ENCODE measurements around the gene ZDHHC19. TPM values are rescaled to one million over a fixed set of nuclear protein-coding genes. Genes with fewer than 3 reads are reported as not detected.

The ZDHHC19 gene
- total RNA-seq, 1 donor from 2014 or later: not detected

DNA sequence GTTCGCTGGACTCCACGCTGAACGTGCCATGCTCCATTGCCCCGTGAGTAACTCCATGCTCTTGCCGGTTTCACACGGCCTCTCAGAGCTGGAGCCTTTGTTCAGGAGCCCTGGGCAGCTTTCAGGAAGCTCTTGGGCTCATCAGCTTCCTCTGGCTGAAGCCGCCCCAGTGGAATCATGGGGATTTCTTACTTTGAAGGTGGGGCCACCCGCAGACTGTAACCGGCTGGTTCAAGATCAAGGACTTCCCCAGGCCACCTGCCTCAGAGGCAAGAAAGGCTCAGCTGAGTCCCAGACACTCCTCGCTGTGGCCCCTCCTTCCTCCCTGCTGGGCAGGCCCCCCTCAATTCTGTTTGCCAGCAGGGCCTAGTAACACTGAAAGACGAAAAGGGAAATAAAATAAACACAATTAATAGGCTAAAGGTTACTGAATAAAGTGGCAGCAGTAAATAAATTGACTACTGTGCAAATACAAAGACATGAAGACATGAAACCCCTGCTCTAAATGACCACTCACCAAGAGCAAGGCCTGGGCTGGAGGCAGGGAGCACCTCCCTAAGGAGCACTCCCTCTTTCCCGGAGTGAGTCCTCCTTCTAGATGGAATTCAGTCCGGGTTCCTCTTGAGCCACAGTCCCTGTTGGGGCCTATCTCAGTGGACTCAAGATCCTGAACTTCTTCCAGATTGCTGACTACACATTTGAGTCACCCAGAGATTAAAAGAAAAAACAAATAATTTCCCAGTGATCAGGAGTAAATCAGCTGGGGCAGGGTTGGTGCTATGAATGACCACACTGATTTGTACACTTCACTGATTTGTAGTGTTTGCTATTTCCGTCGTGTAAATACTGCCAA is 51.0 kb downstream of the ZDHHC19 start:
- Histone ChIP-seq H2AFZ (ENCODE audit: low read depth, low read length) (peak overlapping the region; percentile 54), H3K9ac (ENCODE audit: low read length) (no peak overlapping the region), H3K9me3 (ENCODE audit: insufficient read depth, low read depth, low read length) (no peaks in the 10 kb centered on the region), H3K4me2 (ENCODE audit: low read length) (no peak overlapping the region), H3K27ac (ENCODE audit: low read depth, low read length) (no peak overlapping the region), H3K27me3 (ENCODE audit: insufficient read depth, low read length) (no peaks in the 10 kb centered on the region), H3K79me2 (ENCODE audit: insufficient read depth, low read length) (no peaks in the 10 kb centered on the region), H4K20me1 (ENCODE audit: insufficient read depth, low read length) (no peaks in the 10 kb centered on the region), H3K4me3 (ENCODE audit: insufficient read depth, low read depth, low read length) (no peak overlapping the region), H3K36me3 (ENCODE audit: insufficient read depth, low read length) (no peaks in the 10 kb centered on the region), H3K4me1 (ENCODE audit: insufficient read depth, low read length) (peaks cover 4% of the 10 kb centered on the region)
- no peaks in the 10 kb centered on the region for H3K9me3 Mint-ChIP-seq (ENCODE audit: unreplicated experiment)
- TF ChIP-seq, protein P1, sequence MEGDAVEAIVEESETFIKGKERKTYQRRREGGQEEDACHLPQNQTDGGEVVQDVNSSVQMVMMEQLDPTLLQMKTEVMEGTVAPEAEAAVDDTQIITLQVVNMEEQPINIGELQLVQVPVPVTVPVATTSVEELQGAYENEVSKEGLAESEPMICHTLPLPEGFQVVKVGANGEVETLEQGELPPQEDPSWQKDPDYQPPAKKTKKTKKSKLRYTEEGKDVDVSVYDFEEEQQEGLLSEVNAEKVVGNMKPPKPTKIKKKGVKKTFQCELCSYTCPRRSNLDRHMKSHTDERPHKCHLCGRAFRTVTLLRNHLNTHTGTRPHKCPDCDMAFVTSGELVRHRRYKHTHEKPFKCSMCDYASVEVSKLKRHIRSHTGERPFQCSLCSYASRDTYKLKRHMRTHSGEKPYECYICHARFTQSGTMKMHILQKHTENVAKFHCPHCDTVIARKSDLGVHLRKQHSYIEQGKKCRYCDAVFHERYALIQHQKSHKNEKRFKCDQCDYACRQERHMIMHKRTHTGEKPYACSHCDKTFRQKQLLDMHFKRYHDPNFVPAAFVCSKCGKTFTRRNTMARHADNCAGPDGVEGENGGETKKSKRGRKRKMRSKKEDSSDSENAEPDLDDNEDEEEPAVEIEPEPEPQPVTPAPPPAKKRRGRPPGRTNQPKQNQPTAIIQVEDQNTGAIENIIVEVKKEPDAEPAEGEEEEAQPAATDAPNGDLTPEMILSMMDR (IDR thresholded peaks at IDR 0.05; ENCODE audit: insufficient read depth, low read depth, low read length): no peak
- TF ChIP-seq EZH2 (IDR thresholded peaks at IDR 0.05; ENCODE audit: insufficient read depth, low read length): no peak
- no peaks in the 10 kb centered on the region for H3K27me3 Mint-ChIP-seq (ENCODE audit: low read depth, unreplicated experiment)
- FAIRE-seq (no peak), DNase-seq (ENCODE audit: low read depth) (peak; percentile 89)
- no peaks in the 10 kb centered on the region for H3K36me3 Mint-ChIP-seq (ENCODE audit: low read depth, unreplicated experiment)
- H3K4me3 Mint-ChIP-seq (ENCODE audit: unreplicated experiment): no peak overlapping the region
- no peaks in the 10 kb centered on the region for H3K4me1 Mint-ChIP-seq (ENCODE audit: low read depth, unreplicated experiment)
- no peak overlapping the region for H3K27ac Mint-ChIP-seq (ENCODE audit: unreplicated experiment)

DNA sequence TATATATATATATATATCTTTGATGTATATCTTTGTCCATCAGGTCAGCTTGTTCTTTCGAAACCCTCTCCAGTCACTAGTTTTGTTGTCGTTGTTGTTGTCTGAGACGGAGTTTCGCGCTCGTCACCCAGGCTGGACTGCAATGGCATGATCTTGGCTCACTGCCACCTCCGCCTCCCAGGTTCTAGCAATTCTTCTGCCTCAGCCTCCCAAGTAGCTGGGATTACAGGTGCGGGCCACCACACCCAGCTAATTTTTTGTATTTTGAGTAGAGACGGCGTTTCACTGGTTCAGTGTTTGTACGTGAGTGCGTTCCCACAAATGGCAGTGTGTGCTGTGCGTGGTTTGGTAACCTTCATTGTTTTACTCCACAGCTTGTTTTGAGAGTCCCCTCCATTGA is 51.7 kb downstream of the ZDHHC19 start:
- peaks cover 2% of the 10 kb centered on the region for H3K9me3 Mint-ChIP-seq (ENCODE audit: unreplicated experiment)
- H3K27me3 Mint-ChIP-seq (ENCODE audit: low read depth, unreplicated experiment): no peaks in the 10 kb centered on the region
- Histone ChIP-seq H3K4me2 (ENCODE audit: low read length) (no peak overlapping the region), H3K9ac (ENCODE audit: low read length) (no peak overlapping the region), H3K36me3 (ENCODE audit: insufficient read depth, low read length) (no peaks in the 10 kb centered on the region), H3K79me2 (ENCODE audit: insufficient read depth, low read length) (no peaks in the 10 kb centered on the region), H2AFZ (ENCODE audit: low read depth, low read length) (peak overlapping the region; percentile 54), H3K4me3 (ENCODE audit: insufficient read depth, low read depth, low read length) (no peak overlapping the region), H3K4me1 (ENCODE audit: insufficient read depth, low read length) (peaks cover 4% of the 10 kb centered on the region), H3K27me3 (ENCODE audit: insufficient read depth, low read length) (no peaks in the 10 kb centered on the region), H3K9me3 (ENCODE audit: insufficient read depth, low read depth, low read length) (no peaks in the 10 kb centered on the region), H3K27ac (ENCODE audit: low read depth, low read length) (no peak overlapping the region), H4K20me1 (ENCODE audit: insufficient read depth, low read length) (no peaks in the 10 kb centered on the region)
- H3K4me3 Mint-ChIP-seq (ENCODE audit: unreplicated experiment): no peak overlapping the region
- DNase-seq (ENCODE audit: low read depth): no peak
- FAIRE-seq: no peak
- TF ChIP-seq, protein P1 (IDR thresholded peaks at IDR 0.05; ENCODE audit: insufficient read depth, low read depth, low read length): no peak
- TF ChIP-seq EZH2 (IDR thresholded peaks at IDR 0.05; ENCODE audit: insufficient read depth, low read length): no peak
- no peaks in the 10 kb centered on the region for H3K4me1 Mint-ChIP-seq (ENCODE audit: low read depth, unreplicated experiment)
- no peaks in the 10 kb centered on the region for H3K36me3 Mint-ChIP-seq (ENCODE audit: low read depth, unreplicated experiment)
- H3K27ac Mint-ChIP-seq (ENCODE audit: unreplicated experiment): no peak overlapping the region

GRCh38 chr3:196156160-196156559 is 55.0 kb downstream of the ZDHHC19 start:
- H3K27me3 Mint-ChIP-seq (ENCODE audit: low read depth, unreplicated experiment): peaks cover 3% of the 10 kb centered on the region
- DNase-seq (ENCODE audit: low read depth): no peak
- Histone ChIP-seq H3K4me2 (ENCODE audit: low read length) (no peak overlapping the region), H3K36me3 (ENCODE audit: insufficient read depth, low read length) (no peaks in the 10 kb centered on the region), H3K27ac (ENCODE audit: low read depth, low read length) (no peak overlapping the region), H3K4me1 (ENCODE audit: insufficient read depth, low read length) (peaks cover 4% of the 10 kb centered on the region), H2AFZ (ENCODE audit: low read depth, low read length) (no peak overlapping the region), H3K9ac (ENCODE audit: low read length) (no peak overlapping the region), H3K27me3 (ENCODE audit: insufficient read depth, low read length) (no peaks in the 10 kb centered on the region), H4K20me1 (ENCODE audit: insufficient read depth, low read length) (no peaks in the 10 kb centered on the region), H3K4me3 (ENCODE audit: insufficient read depth, low read depth, low read length) (no peak overlapping the region), H3K79me2 (ENCODE audit: insufficient read depth, low read length) (no peaks in the 10 kb centered on the region), H3K9me3 (ENCODE audit: insufficient read depth, low read depth, low read length) (no peaks in the 10 kb centered on the region)
- TF ChIP-seq EZH2 (IDR thresholded peaks at IDR 0.05; ENCODE audit: insufficient read depth, low read length): no peak
- TF ChIP-seq, protein P1 (IDR thresholded peaks at IDR 0.05; ENCODE audit: insufficient read depth, low read depth, low read length): no peak
- no peaks in the 10 kb centered on the region for H3K36me3 Mint-ChIP-seq (ENCODE audit: low read depth, unreplicated experiment)
- no peaks in the 10 kb centered on the region for H3K4me1 Mint-ChIP-seq (ENCODE audit: low read depth, unreplicated experiment)
- no peak overlapping the region for H3K4me3 Mint-ChIP-seq (ENCODE audit: unreplicated experiment)
- no peak overlapping the region for H3K27ac Mint-ChIP-seq (ENCODE audit: unreplicated experiment)
- H3K9me3 Mint-ChIP-seq (ENCODE audit: unreplicated experiment): peaks cover 7% of the 10 kb centered on the region
- no peak for FAIRE-seq

Measured in astrocyte (in vitro differentiated cells and primary cell).